ENCODE data around the gene PIGU.

DNA sequence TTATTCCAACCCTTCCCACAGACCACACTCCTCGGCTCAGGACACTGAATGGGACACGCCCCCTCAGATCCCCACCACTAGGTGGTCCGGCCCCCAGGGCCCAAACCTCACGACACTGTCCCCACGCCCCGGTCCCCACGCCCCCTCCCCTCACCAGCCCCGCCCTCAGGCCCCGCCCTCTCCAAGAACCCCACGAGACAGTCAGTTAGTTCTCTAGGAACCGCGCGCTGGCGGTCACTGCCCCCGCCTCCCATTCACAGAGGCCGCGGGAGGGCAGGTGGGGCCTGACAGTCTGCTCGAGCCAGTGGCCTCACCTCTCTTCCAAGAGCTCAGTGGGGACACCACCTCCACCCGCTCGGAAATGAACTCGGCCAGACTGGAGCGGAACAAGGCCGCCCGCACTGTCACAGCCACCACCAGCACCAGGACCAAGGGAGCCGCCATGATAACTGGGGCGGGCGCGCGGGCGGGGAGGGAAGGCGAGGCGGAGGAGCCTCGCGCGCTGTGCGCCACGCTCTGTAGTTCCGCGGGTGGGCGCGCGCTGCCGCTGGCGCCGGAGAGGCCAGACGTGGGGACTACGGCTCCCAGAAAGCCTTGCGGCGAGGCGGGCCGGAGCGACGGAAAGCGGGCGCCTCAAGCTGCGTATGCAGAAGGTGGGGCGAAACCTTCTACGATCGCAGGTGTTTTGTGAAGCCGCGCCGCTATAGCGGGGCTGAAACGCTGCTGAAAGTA is at the start of gene PIGU:
- TF ChIP-seq CTCF (IDR thresholded peaks at IDR 0.05; ENCODE audit: insufficient read depth, low read length, poor library complexity, severe bottlenecking): no peak
- no peak for TF ChIP-seq EZH2phosphoT487 (conservative IDR thresholded peaks at IDR 0.05; ENCODE audit: low read length)
